Epithelial cell of esophagus (primary cell): ENCODE measurements around the gene CENPO.

Experiments
- DNase-seq: peaks from one replicate; pipeline ENCODE4 v3.0.0; 2010; ENCODE audit warnings: low read depth
- H3K4me3 ChIP-seq: 2 replicates; pipeline ENCODE4 v1.5.1; 2011; ENCODE audit warnings: mild to moderate bottlenecking, low read length, control low read depth
- TF ChIP-seq, protein P1 (sequence below): IDR thresholded peaks from 2 replicates; pipeline ENCODE4 v1.5.1; 2011; ENCODE audit warnings: low read depth, mild to moderate bottlenecking, low read length, control low read depth, inconsistent platforms; ENCODE audit not compliant: insufficient read depth; ENCODE audit errors: missing control alignments

The CENPO gene, protein sequence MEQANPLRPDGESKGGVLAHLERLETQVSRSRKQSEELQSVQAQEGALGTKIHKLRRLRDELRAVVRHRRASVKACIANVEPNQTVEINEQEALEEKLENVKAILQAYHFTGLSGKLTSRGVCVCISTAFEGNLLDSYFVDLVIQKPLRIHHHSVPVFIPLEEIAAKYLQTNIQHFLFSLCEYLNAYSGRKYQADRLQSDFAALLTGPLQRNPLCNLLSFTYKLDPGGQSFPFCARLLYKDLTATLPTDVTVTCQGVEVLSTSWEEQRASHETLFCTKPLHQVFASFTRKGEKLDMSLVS

DNA sequence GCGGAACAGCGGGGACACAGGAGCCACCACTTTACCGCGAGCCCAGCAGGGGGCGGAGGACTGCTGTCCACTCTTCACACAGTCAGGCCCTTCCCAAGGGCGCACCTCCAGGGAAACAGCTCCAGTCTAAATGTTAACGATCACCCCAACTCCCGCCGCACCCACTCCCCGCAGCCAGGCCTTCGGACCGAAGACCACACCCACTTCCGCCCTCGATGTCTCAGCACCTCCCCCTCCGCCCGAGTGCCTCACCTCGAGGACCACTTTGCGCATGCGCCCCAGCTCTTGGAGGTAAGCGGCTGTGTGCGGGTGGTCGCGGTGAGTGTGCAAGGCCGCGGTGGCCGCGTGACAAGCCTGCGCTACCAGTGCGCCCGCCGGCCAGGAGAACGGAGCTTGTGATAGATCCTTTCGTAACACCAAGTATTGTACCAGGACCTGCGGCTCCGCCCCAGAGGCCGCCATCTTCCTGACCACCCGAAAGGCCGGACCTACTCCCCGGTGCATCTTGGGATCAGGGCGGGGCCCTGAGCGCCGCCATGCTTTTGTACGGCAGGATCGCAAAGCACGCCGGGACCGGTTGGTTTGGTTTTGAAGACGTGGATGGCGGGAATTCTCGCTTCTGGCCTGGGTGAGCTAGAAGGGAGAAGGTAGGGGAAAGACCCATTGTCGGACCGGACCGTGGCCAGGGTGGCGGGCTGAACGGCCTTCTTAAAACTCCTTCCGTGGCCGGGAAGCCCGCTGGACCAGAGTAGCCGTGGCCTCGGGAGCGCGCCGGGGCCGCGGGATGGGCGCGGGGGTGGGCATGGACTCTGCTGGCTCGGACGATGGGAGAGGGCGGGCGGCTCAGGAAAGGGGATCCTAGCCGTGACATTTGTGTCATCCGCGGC is at the start of gene CENPO, which contains the start of gene PTRHD1:
Gene CENPO (plus strand): TSS at position 552 of the 887 bp plus-strand sequence. CDS start 495 bp downstream, outside the sequence.
Gene PTRHD1 (minus strand): TSS at position 518 of the 887 bp plus-strand sequence. CDS start 14 bp downstream, at position 504.
- DNase-seq: peak; percentile 98
- H3K4me3 ChIP-seq: peak within 1 kb of the TSS; percentile 78
- TF ChIP-seq, protein P1, sequence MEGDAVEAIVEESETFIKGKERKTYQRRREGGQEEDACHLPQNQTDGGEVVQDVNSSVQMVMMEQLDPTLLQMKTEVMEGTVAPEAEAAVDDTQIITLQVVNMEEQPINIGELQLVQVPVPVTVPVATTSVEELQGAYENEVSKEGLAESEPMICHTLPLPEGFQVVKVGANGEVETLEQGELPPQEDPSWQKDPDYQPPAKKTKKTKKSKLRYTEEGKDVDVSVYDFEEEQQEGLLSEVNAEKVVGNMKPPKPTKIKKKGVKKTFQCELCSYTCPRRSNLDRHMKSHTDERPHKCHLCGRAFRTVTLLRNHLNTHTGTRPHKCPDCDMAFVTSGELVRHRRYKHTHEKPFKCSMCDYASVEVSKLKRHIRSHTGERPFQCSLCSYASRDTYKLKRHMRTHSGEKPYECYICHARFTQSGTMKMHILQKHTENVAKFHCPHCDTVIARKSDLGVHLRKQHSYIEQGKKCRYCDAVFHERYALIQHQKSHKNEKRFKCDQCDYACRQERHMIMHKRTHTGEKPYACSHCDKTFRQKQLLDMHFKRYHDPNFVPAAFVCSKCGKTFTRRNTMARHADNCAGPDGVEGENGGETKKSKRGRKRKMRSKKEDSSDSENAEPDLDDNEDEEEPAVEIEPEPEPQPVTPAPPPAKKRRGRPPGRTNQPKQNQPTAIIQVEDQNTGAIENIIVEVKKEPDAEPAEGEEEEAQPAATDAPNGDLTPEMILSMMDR: peak; percentile 74

DNA sequence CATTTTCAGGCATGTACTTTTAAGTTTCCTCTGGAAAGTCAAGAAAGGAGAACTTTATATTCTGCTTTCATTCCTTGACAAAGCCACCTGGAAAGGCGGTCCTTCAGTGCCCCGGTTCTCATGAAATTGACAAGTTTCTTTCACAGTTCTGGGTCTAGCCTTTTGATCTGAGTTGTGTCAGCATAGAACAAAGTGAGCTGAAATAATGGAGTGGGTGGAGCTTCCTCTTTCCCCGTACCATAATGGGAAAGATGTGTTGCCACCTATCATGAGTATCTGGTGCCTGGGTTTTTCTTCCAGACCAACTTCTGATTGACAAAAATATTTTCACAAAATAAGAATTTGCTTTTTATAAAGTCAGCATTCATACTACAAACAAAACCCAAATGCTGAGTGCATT is 49.3 kb upstream of the CENPO start:
- DNase-seq: no peak

DNA sequence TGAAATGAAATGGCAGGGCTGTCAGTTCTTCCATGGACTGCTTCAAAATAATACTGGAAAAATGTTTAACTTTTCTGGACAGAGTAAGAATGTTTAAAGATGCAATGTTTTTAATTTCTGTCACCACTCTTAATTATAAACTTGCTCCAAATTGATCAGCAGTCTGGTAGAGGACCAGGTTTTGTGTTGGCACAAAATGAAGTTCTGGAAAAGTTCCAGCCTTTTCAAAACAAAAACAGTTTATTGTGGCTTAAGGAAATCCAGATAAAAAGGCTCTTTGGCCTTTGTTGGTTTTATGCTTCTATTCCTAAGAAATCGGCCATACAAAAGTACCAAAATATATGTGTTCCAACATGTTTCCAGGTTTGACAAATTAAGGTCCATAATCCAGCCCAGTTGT is 48.9 kb upstream of the CENPO start:
- TF ChIP-seq, protein P1: no peak
- H3K4me3 ChIP-seq: no peak overlapping the region
- no peak for DNase-seq

More for the DNA sequence above, 49.3 kb upstream of the CENPO start:
- TF ChIP-seq, protein P1: no peak
- no peak overlapping the region for H3K4me3 ChIP-seq

DNA sequence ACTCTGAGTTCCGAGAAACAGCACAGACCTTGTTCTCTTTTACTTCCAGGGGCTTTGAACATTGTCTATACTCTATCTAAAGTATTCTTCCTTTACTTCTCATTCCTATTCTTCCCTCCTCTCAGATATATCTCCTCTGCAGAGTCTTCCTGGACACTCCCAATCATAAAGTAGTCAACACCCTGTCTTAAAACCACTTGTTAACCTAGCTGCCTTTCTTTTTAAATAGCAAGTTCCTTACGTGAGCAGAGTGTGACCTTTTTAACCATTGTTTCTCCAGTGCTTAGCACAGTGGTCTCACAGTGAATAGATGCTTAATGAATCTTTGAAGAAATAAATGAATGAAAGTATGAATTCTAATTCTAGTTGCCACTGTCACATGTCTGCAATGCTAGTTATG is 47.4 kb upstream of the CENPO start:
- TF ChIP-seq, protein P1: no peak
- no peak overlapping the region for H3K4me3 ChIP-seq
- no peak for DNase-seq

DNA sequence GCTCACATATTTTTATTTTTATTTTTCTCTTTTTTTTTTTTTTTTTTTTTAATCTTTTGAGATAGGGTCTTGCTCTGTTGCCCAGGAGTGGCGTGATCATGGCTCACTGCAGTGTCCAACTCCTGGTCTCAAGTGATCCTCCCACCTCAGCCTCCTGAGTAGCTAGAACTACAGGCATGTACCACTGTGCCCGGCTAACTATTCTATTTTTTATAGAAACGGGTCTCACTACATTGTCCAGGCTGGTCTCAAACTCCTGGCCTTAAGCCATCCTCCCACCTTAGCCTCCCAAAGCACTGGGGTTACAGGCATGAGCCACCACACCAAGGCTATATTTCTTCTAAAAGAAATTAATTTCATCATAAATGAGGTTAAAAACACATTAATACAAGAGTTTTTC is 45.9 kb upstream of the CENPO start:
- TF ChIP-seq, protein P1: no peak
- no peak for DNase-seq
- no peak overlapping the region for H3K4me3 ChIP-seq

DNA sequence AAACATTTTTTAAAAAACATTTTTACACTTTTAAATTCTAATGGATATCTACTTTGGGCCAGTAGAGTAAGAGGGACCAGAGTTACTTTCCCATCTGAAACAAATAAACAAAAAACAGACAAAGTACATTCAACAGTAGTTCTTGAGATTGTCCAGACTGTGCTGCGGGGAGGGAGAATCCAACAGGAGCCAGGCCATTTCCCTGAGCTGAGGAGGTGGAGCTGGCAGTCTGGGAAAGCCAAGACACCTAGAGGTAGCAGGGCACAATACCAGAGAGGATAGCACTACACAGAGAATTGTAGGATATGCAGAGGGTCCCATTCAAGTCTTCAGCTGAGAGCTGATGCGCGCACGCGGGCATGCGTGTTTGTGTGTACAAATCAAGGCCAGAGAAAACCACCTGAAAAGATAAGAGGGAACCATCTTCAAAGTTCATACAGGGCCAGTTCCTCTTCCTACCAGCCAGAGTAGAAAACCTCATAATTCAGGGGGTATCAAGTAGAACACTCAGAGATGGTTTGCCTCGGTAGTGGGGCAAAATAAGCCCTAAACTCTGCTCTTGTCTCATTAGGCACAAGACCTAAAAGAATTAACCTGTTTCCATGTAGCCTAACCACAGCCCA is 44.0 kb upstream of the CENPO start:
- DNase-seq: no peak
- TF ChIP-seq, protein P1: no peak
- no peak overlapping the region for H3K4me3 ChIP-seq
